Body of pancreas (tissue), 4 donors: Measurements from ENCODE around the gene SLC25A21. TPM values are rescaled to one million over a fixed set of nuclear protein-coding genes. Genes with fewer than 3 reads are reported as not detected.

Experiments
- ATAC-seq: fragments of 150-250 bp; one replicate; pipeline ENCODE4 v1.9.1; 2016
- DNase-seq, 4 donors: peaks; one replicate each; pipeline ENCODE4 v3.0.0-alpha.2; 2019
- H3K27ac ChIP-seq, 4 donors: fragments of 200-600 bp; sonication (generic); 1 replicate in 3 of 4; 2 replicates in 1 of 4; pipeline versions ENCODE4 v1.5.1 to v1.6.1; 2016 to 2019; ENCODE audit warnings: mild to moderate bottlenecking in 1 of 4, mixed read lengths in 1 of 4, moderate library complexity in 1 of 4
- H3K27me3 ChIP-seq, 2 donors: fragments of 200-600 bp; sonication (generic); one replicate each; pipeline ENCODE4 v1.6.0; 2016; ENCODE audit warnings: mild to moderate bottlenecking in 1 of 2
- H3K36me3 ChIP-seq, 2 donors: fragments of 200-600 bp; sonication (generic); replicated peaks in 1 of 2; 2 replicates each; pipeline ENCODE4 v1.5.1; 2016; ENCODE audit warnings: low read depth in 2 of 2; ENCODE audit not compliant: insufficient read depth in 1 of 2
- H3K4me1 ChIP-seq: fragments of 200-600 bp; sonication (generic); one replicate; pipeline ENCODE4 v1.6.0; 2016
- H3K4me3 ChIP-seq, 2 donors: fragments of 200-600 bp; sonication (generic); 1 replicate in 1 of 2; 2 replicates in 1 of 2; pipeline ENCODE4 v1.5.1; 2016 to 2019
- H3K9me3 ChIP-seq, 3 donors: fragments of 200-600 bp; sonication (generic); 1 replicate in 2 of 3; 2 replicates in 1 of 3; pipeline ENCODE4 v1.5.1; 2016
- CTCF ChIP-seq, 7 experiments: fragments of 450-650 bp in 4 of 7; fragments of 200-600 bp in 3 of 7; sonication (generic) in 3 of 7; IDR thresholded peaks; one replicate each; pipeline ENCODE4 v1.5.1; 2016 to 2019; ENCODE audit warnings: antibody characterized with exemption in 7 of 7
- POLR2A ChIP-seq, 3 donors: fragments of 450-650 bp; IDR thresholded peaks; one replicate each; pipeline ENCODE4 v1.6.1; 2016; ENCODE audit warnings: antibody characterized with exemption in 3 of 3, mild to moderate bottlenecking in 2 of 3
- WGBS, 2 donors: methylation state at CpG; one replicate each; pipeline ENCODE4 v1.1.5; 2017; 5-methylcytosine and 5-hydroxymethylcytosine counted together
- intact Hi-C: fragments of 100-400 bp; cut with DNase I; formaldehyde crosslinking; loops from one replicate; pipeline ENCODE4 v1.15.1; 2023
- total RNA-seq, 2 donors: library from RNA; depleted of rRNA; stranded (reverse); fragments of >200 nt; gene quantifications; one replicate each; pipeline ENCODE4 v1.1.0, GENCODE V29; 2016

Gene SLC25A21
- total RNA-seq, 2 donors from 2014 or later = not detected

- no peak for ATAC-seq
- Histone ChIP-seq H3K4me1 (no peaks in the 10 kb centered on the region), H3K27me3 (no peaks in the 10 kb centered on the region), H3K9me3 (no peaks in the 10 kb centered on the region), H3K4me3 (no peak overlapping the region), H3K27ac (no peak overlapping the region), H3K36me3 (no peaks in the 10 kb centered on the region)
- TF ChIP-seq POLR2A (IDR thresholded peaks at IDR 0.05) = no peak
- intact Hi-C loops = no loop called here
- WGBS, 2 donors = 80 to 82% methylated on average over 3 of the region's 3 CpGs
- no peak for DNase-seq
Measured at GRCh38 chr14:36726128-36726527, 446.3 kb downstream of the SLC25A21 start.

- intact Hi-C loops = no loop called here
- no peaks in the 10 kb centered on the region for H3K9me3 ChIP-seq
- no peak for ATAC-seq
- no peak overlapping the region for H3K4me3 ChIP-seq
- no peaks in the 10 kb centered on the region for H3K4me1 ChIP-seq
- no peaks in the 10 kb centered on the region for H3K36me3 ChIP-seq
- no peak for DNase-seq
- H3K27me3 ChIP-seq = no peaks in the 10 kb centered on the region
- H3K27ac ChIP-seq = no peak overlapping the region
- TF ChIP-seq POLR2A (IDR thresholded peaks at IDR 0.05) (no peak), CTCF (IDR thresholded peaks at IDR 0.05) (no peak)
Measured at GRCh38 chr14:36724162-36724561, 448.2 kb downstream of the SLC25A21 start.

- Histone ChIP-seq H3K9me3 (no peaks in the 10 kb centered on the region), H3K27me3 (no peaks in the 10 kb centered on the region), H3K27ac (no peak overlapping the region), H3K36me3 (no peaks in the 10 kb centered on the region), H3K4me1 (no peaks in the 10 kb centered on the region), H3K4me3 (no peak overlapping the region)
- intact Hi-C loops = no loop called here
- TF ChIP-seq CTCF (IDR thresholded peaks at IDR 0.05) (no peak), POLR2A (IDR thresholded peaks at IDR 0.05) (no peak)
- no peak for DNase-seq
- no peak for ATAC-seq
- 36 to 43% methylated on average over 2 of the region's 2 CpGs for WGBS, 2 donors
Measured at GRCh38 chr14:36723530-36723929, 448.9 kb downstream of the SLC25A21 start.

GRCh38 chr14:36721877-36722276 lies 450.5 kb downstream of the SLC25A21 start:
- ATAC-seq (no peak), DNase-seq (no peak)
- TF ChIP-seq CTCF (IDR thresholded peaks at IDR 0.05) = no peak
- no peak for TF ChIP-seq POLR2A (IDR thresholded peaks at IDR 0.05)
- intact Hi-C loops = no loop called here
- H3K27ac ChIP-seq = no peak overlapping the region
- no peaks in the 10 kb centered on the region for H3K9me3 ChIP-seq
- H3K4me1 ChIP-seq = no peaks in the 10 kb centered on the region
- WGBS, 2 donors = 53 to 58% methylated on average over 1 of the region's 1 CpG
- H3K4me3 ChIP-seq = no peak overlapping the region
- H3K36me3 ChIP-seq = no peaks in the 10 kb centered on the region
- no peaks in the 10 kb centered on the region for H3K27me3 ChIP-seq

GRCh38 chr14:36720657-36721056 lies 451.7 kb downstream of the SLC25A21 start:
- WGBS, 2 donors = 49 to 62% methylated on average over 2 of the region's 2 CpGs
- Histone ChIP-seq H3K4me1 (no peaks in the 10 kb centered on the region), H3K36me3 (no peaks in the 10 kb centered on the region), H3K9me3 (no peaks in the 10 kb centered on the region), H3K27ac (no peak overlapping the region), H3K4me3 (no peak overlapping the region), H3K27me3 (no peaks in the 10 kb centered on the region)
- DNase-seq (no peak), ATAC-seq (no peak)
- intact Hi-C loops = no loop called here
- TF ChIP-seq POLR2A (IDR thresholded peaks at IDR 0.05) (no peak), CTCF (IDR thresholded peaks at IDR 0.05) (no peak)
